ENCODE measurements around the gene GBE1. TPM values are rescaled to one million over a fixed set of nuclear protein-coding genes. Genes with fewer than 3 reads are reported as not detected.

The GBE1 gene
- total RNA-seq, 1 donor from 2014 or later: 10.9 TPM

DNA sequence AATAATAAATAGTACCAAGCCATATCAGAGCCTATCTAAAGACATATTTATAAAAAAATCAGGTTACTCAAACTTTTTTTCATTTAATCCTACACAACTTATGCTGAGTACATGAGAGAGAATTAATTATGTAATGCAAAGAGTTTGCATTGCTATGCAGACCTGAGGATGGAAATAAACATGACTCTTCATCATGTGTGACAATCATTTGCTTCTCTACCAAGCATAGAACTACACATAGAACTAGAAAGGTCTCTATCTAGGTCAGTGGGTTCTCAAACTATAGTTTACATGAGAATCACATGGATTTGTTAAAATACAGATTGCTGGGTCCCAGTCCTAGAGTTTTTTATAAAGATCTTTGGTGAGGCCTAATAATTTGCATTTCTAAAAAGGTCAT is 86.8 kb downstream of the GBE1 start:
- no peak overlapping the region for H3K4me3 Mint-ChIP-seq (ENCODE audit: low read depth)
- no peak overlapping the region for H3K27ac Mint-ChIP-seq
- no peak for DNase-seq (ENCODE audit: low spot score, unreplicated experiment)
- TF ChIP-seq CTCF (IDR thresholded peaks at IDR 0.05; ENCODE audit: unreplicated experiment): no peak
- H3K9me3 Mint-ChIP-seq (ENCODE audit: low read depth): no peaks in the 10 kb centered on the region
- peaks cover 5% of the 10 kb centered on the region for H3K4me1 Mint-ChIP-seq (ENCODE audit: low read depth)
- H3K36me3 Mint-ChIP-seq (ENCODE audit: insufficient read depth): no peaks in the 10 kb centered on the region
- no peaks in the 10 kb centered on the region for H3K27me3 Mint-ChIP-seq

DNA sequence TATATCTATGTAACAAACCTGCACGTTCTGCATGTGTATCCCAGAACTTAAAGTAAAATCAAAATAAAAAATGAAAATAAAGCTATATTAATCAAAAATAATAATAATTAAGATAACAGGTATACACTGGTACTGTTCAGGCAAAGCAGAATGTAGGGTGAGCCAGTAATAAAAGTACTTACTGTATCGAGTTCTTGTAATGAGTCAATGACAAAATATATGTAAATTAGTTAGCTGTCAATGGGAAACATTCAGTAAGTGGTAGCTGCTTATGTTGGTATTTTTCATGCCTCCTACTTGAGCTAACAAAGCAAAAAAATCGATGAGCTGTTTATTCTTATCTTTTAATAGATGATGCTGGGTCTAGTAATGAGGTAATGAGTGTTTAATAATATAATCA is 93.2 kb downstream of the GBE1 start:
- no peak for TF ChIP-seq CTCF (IDR thresholded peaks at IDR 0.05; ENCODE audit: unreplicated experiment)
- H3K27ac Mint-ChIP-seq: no peak overlapping the region
- H3K4me1 Mint-ChIP-seq (ENCODE audit: low read depth): peaks cover 3% of the 10 kb centered on the region
- H3K36me3 Mint-ChIP-seq (ENCODE audit: insufficient read depth): no peaks in the 10 kb centered on the region
- H3K4me3 Mint-ChIP-seq (ENCODE audit: low read depth): no peak overlapping the region
- DNase-seq (ENCODE audit: low spot score, unreplicated experiment): no peak
- H3K27me3 Mint-ChIP-seq: no peaks in the 10 kb centered on the region
- no peaks in the 10 kb centered on the region for H3K9me3 Mint-ChIP-seq (ENCODE audit: low read depth)

DNA sequence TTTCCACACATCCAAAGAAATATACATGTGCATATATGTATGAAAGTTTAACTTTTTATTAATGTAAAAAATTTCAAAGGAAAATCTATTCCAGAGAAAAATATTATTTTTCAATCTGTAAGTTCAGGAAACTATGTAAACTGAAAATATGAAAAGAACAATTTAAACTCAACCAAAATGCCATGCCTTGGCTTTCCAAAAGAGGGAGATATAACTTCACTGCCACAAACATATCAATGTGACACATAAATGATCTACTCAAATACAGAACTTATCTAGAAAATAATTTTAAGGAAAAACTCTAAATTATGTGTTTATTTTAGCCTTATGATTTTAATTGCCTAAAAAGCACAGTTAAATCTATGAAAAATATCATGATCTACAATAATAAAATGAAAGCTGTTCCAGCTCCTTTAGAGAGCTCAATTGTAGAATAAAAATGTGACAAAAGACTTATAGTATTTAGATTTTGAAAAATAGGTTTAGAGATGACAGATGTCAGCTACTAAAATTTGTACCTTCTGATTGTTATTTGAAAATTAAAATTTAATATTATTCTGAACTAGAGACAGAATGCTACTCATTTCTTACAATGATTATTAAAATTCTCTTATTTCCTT is 94.8 kb downstream of the GBE1 start:
- Mint-ChIP-seq H3K4me1 (ENCODE audit: low read depth) (peaks cover 3% of the 10 kb centered on the region), H3K27me3 (no peaks in the 10 kb centered on the region), H3K4me3 (ENCODE audit: low read depth) (no peak overlapping the region), H3K36me3 (ENCODE audit: insufficient read depth) (no peaks in the 10 kb centered on the region), H3K27ac (no peak overlapping the region), H3K9me3 (ENCODE audit: low read depth) (no peaks in the 10 kb centered on the region)
- no peak for DNase-seq (ENCODE audit: low spot score, unreplicated experiment)
- peak; percentile 62 for TF ChIP-seq CTCF (IDR thresholded peaks at IDR 0.05; ENCODE audit: unreplicated experiment)

DNA sequence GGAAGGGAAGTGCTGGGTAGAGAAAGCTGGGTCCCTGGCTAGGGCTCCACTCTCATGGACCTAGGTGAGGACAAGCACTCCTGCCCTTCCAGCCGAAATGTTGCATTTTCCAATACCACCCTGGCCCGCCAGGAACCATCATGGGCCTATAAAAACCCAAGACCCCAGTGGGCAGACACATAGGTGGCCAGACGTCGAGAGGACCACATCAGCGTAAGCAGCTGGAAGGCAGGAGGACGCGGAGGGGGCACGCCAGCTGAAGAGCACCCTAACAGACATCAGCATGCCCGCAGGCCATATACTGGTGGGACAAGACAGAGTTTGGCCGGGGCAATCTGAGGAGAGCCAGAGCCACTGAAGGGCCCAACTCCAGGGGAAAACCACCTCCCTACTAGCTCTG is 98.3 kb downstream of the GBE1 start:
- H3K9me3 Mint-ChIP-seq (ENCODE audit: low read depth): peaks cover 3% of the 10 kb centered on the region
- H3K36me3 Mint-ChIP-seq (ENCODE audit: insufficient read depth): no peaks in the 10 kb centered on the region

DNA sequence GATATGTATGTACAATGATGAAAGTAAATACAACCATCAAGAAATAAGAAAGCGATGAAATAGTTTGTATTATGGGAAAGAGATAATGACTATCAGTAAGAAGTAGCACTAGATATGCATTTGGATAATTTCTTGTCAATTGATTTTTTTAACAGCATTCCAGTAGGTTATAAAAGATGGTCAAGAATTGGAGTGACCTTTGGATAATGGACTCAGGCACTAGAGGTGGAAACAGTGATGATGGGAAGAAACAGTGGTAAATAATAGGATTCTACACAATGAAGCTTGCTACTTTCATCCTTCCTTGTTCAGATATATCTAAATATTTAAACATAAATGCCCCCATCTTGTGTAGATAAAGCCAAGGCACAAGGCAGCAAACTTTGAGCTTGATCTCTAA is 101.4 kb downstream of the GBE1 start:
- TF ChIP-seq CTCF (IDR thresholded peaks at IDR 0.05; ENCODE audit: unreplicated experiment): no peak
- no peak for DNase-seq (ENCODE audit: low spot score, unreplicated experiment)
- no peaks in the 10 kb centered on the region for H3K27me3 Mint-ChIP-seq
- no peak overlapping the region for H3K4me3 Mint-ChIP-seq (ENCODE audit: low read depth)
- H3K36me3 Mint-ChIP-seq (ENCODE audit: insufficient read depth): no peaks in the 10 kb centered on the region
- peaks cover 7% of the 10 kb centered on the region for H3K4me1 Mint-ChIP-seq (ENCODE audit: low read depth)
- H3K27ac Mint-ChIP-seq: peak overlapping the region; percentile 11
- H3K9me3 Mint-ChIP-seq (ENCODE audit: low read depth): peaks cover 3% of the 10 kb centered on the region

More for the DNA sequence above, 98.3 kb downstream of the GBE1 start:
- DNase-seq (ENCODE audit: low spot score, unreplicated experiment): no peak
- Mint-ChIP-seq H3K27me3 (no peaks in the 10 kb centered on the region), H3K4me1 (ENCODE audit: low read depth) (peaks cover 9% of the 10 kb centered on the region), H3K27ac (no peak overlapping the region), H3K4me3 (ENCODE audit: low read depth) (no peak overlapping the region)
- TF ChIP-seq CTCF (IDR thresholded peaks at IDR 0.05; ENCODE audit: unreplicated experiment): no peak
